KOPT-K1 (cell line): ENCODE results near the gene HSPA9.

Source experiments
- H3K27ac ChIP-seq: fragments of 200-600 bp; sonication (generic); 2 replicates; pipeline ENCODE4 v1.5.1; 2016; ENCODE audit warnings: antibody characterized with exemption, mild to moderate bottlenecking, low read depth, low read length; ENCODE audit not compliant: poor library complexity, severe bottlenecking
- H3K36me3 ChIP-seq: fragments of 200-600 bp; sonication (generic); 2 replicates; pipeline ENCODE4 v1.5.1; 2017; ENCODE audit warnings: antibody characterized with exemption, mild to moderate bottlenecking, low read length, moderate library complexity; ENCODE audit not compliant: insufficient read depth
- H3K9me3 ChIP-seq: fragments of 200-600 bp; sonication (generic); 2 replicates; pipeline ENCODE4 v1.5.1; 2017; ENCODE audit warnings: antibody characterized with exemption, low read length, mild to moderate bottlenecking; ENCODE audit not compliant: insufficient read depth, poor library complexity, severe bottlenecking

HSPA9 gene

DNA sequence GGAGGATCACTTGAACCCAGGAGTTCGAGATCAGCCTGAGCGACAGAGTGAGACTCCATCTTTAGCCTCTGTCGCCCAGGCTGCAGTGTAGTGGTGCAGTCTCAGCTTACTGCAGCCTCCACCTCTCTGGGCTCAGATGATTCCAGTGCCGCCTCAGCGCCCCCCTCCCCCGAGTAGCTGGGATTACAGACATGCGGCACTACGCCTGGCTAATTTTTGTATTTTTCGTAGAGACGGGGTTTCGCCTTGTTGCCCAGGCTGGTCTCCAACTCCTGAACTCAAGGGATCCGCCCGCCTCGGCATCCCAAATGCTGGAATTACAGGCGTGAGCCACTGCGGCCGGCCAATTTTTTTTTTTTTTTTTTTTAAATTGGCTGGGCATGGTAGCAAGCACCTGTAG is 2.3 kb upstream of the HSPA9 start:
- no peak overlapping the region for H3K27ac ChIP-seq
- peaks cover 14% of the 10 kb centered on the region for H3K36me3 ChIP-seq
- no peaks in the 10 kb centered on the region for H3K9me3 ChIP-seq

DNA sequence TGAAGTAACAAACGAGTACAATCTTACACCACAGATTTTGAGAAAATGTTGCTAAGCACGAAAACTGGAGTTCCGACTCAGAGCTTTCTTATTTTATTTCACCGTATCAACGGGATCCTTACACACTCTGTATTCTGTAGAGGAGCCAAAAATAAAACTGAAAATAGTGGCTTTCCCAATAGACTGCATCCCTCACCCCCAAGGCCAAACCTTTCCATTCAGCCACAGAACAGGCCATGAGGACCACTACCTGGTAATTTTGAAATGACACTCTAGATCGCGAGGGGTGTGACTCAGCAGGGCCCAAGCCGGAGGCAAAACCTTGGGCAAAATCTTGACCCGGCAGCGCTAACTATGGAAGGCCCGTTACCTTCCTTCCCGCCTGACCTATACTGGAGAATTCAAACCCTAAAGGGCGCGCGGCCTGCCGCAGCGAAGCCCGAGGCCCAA is 432 bp downstream of the HSPA9 start:
- H3K9me3 ChIP-seq = no peaks in the 10 kb centered on the region
- H3K36me3 ChIP-seq = peaks cover 41% of the 10 kb centered on the region
- H3K27ac ChIP-seq = peak overlapping the region; percentile 99

DNA sequence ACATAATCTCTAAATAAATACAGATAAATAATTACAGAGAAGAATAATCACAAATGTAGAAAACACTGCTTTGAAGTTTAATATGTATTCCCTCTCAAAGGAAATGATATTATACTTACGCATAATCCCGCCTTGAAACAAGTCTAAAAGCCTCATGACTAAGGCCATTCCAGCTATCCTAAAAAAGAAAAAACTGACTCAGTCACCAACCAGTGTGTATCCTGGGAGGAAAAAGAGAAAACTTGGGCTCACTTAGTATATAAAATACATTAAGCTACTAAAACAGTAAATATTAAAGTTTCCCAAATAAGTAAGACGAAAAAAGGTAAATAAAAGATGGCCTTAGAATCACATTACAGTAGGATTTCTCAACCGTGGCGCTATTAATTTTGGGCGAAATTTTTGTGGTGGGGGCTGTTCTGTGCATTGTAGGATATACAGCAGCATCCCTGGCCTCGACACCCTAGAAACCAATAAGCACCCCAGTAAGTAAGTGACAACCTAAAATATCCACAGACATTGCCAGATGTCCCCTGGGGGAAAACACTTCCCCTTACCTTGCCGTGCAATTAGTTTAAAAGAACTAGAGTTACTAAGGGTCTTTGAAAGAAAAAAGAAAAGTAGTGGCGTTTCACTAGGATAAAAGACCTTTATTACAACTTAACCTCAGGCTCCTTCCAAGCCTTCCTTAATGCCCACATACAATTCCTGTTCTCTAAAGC is 1.1 kb downstream of the HSPA9 start:
- Histone ChIP-seq H3K36me3 (peaks cover 47% of the 10 kb centered on the region), H3K27ac (peak overlapping the region; percentile 99), H3K9me3 (no peaks in the 10 kb centered on the region)

DNA sequence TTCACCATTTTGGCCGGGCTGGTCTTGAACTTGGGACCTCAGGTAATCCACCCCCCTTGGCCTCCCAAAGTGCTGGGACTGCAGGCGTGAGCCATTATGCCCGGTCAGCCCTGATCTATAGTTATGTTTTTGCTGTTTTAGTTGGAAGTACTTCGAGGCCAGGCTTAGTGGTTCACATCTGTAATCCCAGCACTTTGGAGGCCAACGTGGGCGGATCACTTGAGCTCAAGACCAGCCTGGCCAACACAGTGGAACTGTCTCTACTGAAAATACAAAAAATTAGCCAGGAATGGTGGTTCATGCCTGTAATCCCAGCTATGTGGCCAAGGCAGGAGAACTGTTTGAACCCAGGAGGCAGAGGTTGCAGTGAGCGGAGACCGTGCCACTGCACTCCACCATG is 2.0 kb downstream of the HSPA9 start:
- H3K36me3 ChIP-seq = peaks cover 56% of the 10 kb centered on the region
- no peaks in the 10 kb centered on the region for H3K9me3 ChIP-seq
- H3K27ac ChIP-seq = no peak overlapping the region

DNA sequence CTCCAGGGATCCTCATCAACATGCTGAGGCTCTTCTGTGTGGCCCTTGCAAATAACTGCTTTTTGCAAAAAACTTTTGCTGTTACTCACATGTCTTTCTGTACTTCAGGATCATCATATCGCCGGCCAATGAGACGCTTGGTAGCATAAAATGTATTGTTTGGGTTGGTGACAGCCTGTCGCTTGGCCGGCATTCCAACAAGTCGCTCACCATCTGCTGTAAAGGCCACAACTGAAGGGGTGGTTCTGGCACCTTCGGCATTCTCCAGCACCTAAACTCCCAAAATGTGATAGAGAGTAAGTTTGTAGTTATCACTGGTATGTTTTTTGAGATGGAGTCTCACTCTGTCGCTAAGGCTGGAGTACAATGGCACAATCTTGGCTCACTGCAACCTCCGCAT is 4.3 kb downstream of the HSPA9 start:
- H3K27ac ChIP-seq = no peak overlapping the region
- peaks cover 80% of the 10 kb centered on the region for H3K36me3 ChIP-seq
- H3K9me3 ChIP-seq = no peaks in the 10 kb centered on the region

DNA sequence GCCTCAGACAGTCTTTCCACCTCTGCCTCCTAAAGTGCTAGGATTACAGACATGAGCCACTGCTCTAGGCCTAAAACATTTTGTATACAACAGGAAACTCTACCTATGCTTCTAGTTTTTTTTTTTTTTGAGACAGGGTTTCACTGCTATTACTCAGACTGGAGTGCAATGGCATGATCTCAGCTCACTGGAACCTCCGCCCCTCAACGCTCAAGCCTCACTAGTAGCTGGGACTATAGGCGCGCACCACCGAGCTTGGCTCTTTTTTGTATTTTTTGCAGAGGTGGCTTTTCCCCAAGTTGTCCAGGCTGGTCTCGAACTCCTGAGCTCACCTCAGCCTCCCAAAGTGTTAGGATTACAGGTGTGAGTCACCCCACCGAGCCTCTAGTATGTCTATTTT is 5.4 kb downstream of the HSPA9 start:
- Histone ChIP-seq H3K9me3 (no peaks in the 10 kb centered on the region), H3K27ac (no peak overlapping the region), H3K36me3 (peaks cover 91% of the 10 kb centered on the region)

DNA sequence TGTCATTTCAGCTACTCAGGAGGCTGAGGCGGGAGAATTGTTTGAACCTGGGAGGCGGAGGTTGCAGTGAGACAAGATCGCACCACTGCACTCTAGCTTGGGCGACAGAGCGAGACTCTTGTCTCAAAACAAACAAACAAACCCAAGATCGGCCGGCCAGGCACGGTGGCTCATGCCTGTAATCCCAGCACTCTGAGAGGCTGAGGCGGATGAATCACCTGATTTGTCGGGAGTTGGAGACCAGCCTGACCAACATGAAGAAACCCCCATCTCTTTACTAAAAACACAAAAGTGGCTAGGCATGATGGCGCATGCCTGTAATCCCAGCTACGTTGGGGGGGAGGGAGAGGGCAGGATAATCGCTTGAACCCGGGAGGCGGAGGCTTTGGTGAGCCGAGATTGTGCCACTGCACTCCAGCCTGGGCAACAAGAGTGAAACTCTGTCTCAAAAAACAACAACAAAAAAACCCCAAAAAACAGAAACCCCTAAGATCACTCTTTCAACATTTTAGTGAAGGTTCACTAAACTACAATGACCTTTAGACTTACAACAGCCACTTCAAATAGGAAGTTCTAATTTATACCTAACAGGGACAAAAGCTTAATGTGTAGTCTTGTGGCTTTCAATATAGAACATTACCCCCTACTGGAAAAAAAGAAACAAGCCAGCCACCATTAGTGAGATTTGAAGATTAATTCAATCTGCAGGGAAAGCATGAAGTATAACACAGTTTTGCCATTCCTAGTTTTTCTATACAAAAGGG is 7.0 kb downstream of the HSPA9 start:
- no peak overlapping the region for H3K27ac ChIP-seq

DNA sequence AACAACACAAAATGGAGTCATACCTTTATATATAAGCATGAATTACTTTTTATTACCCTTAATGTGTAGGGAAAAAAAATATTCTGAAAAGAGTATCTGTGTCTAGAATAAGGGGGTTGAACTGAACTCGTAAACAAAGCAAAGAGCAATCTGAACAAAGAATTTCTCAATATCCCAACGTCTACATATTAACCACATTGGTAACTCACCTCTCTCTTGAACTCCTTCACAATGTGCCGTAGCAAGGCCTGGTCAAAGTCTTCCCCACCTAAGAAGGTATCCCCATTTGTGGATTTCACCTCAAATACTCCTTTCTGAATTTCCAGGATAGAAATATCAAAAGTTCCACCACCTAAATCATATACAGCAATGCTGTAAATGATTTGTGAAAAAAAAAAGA is 8.4 kb downstream of the HSPA9 start:
- Histone ChIP-seq H3K36me3 (peaks cover 98% of the 10 kb centered on the region), H3K27ac (no peak overlapping the region)

More for the DNA sequence above, 7.0 kb downstream of the HSPA9 start:
- H3K36me3 ChIP-seq = peaks cover 100% of the 10 kb centered on the region
- no peaks in the 10 kb centered on the region for H3K9me3 ChIP-seq

DNA sequence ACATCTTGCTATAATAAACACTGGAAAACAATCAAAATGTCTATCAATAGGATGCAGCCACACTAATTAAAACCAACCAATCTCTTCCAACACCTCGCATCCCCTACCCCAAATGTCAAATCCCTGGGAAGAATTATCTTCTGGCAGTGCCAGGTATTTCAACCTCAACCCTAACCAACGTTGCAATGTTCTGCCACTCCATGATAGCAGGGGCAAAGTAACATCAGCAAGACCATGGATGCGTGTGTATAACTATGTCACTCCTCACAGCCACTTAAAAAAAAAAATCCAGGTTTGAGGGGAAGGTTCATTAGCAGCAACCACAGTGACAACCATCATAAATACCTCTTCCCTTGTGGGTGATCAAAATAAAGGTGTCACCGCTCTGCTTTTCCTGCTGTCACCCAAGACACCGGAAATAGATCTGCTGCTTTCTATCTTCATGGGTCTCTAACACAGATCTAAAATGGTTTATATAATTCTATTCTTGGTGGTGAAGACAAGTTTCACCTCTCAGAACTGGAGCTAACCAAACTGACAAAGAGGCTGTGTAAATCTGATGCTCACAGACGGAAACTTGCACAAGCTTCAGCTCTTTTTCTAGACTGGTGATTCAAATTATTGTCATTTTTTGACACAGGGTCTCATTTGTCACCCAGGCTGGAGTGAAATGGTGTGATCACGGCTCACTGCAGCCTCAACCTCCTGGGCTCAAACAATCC is 9.9 kb downstream of the HSPA9 start:
- peaks cover 98% of the 10 kb centered on the region for H3K36me3 ChIP-seq
- no peaks in the 10 kb centered on the region for H3K9me3 ChIP-seq
- H3K27ac ChIP-seq = no peak overlapping the region

More for the DNA sequence above, 8.4 kb downstream of the HSPA9 start:
- H3K9me3 ChIP-seq = no peaks in the 10 kb centered on the region

DNA sequence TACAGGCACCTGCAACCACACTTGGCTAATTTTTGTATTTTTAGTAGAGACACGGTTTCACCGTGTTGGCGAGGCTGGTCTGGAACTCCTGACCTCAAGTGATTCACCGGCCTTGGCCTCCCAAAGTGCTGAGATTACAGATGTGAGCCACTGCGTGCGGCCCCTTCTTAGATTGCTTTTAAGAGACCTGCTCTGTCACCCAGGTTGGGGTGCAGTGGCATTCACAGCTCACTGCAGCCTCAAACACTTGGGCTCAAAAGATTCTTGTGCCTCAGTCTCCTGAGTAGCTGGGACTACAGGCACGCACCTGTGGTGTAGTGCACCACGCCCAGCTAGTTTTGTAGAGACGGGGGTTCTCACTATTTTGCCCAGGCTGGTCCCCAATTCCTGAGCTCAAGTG is 11.0 kb downstream of the HSPA9 start:
- Histone ChIP-seq H3K36me3 (peaks cover 98% of the 10 kb centered on the region), H3K27ac (no peak overlapping the region), H3K9me3 (no peaks in the 10 kb centered on the region)

DNA sequence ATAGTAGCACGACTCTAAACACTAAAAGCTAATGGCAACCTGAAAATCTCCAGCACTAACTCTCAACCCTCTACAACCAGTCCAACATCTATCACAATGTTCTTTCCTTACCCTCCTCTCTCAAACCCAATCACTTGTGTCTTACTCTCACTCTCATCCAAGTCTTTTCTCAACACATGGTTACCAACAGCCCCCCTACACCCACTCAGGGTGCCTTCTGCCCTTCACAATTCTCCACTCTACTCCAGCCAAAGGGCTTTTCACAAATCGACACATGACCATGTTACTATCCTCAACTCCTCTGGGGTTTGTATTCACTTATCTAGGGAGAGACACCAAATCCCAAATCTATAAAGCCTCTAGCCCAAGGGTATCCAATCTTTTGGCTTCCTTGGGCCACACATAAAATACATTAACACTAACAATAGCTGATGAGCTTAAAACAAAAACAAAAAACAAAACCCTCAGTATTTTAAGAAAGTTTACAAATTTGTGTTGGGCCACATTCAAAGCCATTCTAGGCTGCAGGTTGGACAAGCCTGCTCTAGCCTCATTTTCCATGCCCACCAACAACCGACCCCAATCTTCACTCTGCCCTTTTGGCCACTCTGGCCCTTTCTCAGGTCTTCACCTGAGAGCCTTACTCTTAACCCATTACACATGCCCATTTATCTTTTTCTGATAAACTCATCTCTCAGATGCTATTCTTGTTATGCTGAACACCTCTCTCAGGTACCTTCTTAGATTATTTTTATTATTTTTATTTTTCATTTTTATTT is 11.7 kb downstream of the HSPA9 start:
- Histone ChIP-seq H3K9me3 (no peaks in the 10 kb centered on the region), H3K36me3 (peaks cover 98% of the 10 kb centered on the region), H3K27ac (no peak overlapping the region)

DNA sequence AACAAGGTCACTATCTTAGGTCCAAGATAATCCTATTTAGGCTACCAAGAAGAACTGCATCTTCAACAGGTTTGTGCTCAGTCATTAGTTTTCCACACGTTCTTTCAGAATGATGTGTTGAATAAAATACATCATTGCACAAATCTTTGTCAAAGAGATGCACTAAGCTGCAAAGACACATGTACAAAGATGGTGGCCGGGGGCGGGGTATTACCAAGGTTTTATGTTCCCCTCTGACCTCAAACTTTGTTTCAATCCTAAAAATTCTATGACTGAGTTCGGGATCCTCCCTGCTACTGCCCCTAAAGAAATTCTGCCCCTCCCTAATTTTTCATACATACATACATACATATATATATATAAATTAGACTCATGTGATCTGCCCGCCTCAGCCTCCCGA is 14.2 kb downstream of the HSPA9 start:
- no peaks in the 10 kb centered on the region for H3K9me3 ChIP-seq
- no peak overlapping the region for H3K27ac ChIP-seq
- H3K36me3 ChIP-seq = peaks cover 98% of the 10 kb centered on the region

DNA sequence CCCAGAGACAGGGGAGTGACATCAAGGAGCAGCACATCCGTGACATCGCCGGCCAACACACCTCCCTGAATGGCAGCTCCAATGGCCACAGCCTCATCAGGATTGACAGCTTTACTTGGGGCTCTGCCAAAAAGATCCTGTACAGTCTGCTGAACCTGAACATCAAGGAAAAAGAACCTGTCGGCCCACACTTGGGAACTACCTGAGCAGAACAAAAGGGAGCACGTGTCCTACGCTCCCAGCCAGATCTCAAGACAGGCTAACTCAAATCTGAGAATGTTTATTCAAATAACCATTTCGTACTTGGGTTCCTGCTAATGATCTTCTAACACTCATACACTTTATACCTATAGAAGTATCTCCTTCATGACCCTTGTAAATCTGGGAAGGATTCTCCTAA is 15.3 kb downstream of the HSPA9 start:
- Histone ChIP-seq H3K9me3 (no peaks in the 10 kb centered on the region), H3K36me3 (peaks cover 98% of the 10 kb centered on the region), H3K27ac (no peak overlapping the region)

DNA sequence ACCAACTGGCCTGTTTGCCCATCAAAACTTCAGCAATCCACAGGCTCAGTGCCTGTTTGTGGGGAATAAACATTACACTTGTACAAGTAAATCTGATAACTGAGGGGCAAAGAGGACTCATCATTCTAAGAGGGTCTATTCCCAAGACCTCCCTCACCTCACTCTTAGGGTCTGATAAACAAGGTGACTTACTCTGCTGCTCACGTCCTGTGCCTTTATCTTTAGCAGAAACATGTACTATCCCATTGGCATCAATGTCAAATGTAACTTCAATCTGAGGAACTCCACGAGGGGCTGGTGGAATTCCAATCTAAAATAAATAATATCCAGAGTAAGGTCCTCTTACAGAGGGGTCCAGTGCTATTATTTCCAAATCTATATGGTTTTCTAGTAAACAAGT is 17.5 kb downstream of the HSPA9 start:
- Histone ChIP-seq H3K9me3 (no peaks in the 10 kb centered on the region), H3K27ac (no peak overlapping the region), H3K36me3 (peaks cover 98% of the 10 kb centered on the region)

DNA sequence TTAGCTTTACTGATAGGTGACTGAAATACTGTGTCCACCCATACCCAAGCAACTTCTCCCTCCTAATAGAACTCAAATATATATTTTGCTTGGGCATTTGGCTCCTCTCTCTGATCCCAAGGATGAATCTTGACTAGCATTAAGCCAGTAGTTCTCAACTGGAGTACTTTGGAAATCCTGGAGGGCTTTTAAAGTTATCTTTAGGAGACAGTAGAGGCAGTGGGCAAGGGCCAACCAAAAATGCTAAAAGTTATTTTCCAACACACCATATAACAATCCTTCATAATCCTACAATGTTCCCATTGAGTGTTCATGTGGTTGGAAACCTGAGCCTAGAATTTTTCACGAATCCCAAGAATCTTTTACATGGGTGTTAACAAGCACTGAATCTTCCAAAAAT is 21.1 kb downstream of the HSPA9 start:
- Histone ChIP-seq H3K27ac (no peak overlapping the region), H3K36me3 (peaks cover 75% of the 10 kb centered on the region), H3K9me3 (no peaks in the 10 kb centered on the region)
